Body of pancreas (tissue), 4 donors: Measurements from ENCODE around the gene TOM1L1.

Experiments
- CTCF ChIP-seq, 7 experiments: fragments of 450-650 bp in 4 of 7; fragments of 200-600 bp in 3 of 7; sonication (generic) in 3 of 7; IDR thresholded peaks; one replicate each; pipeline ENCODE4 v1.5.1; 2016 to 2019; ENCODE audit warnings: antibody characterized with exemption in 7 of 7
- POLR2A ChIP-seq, 3 donors: fragments of 450-650 bp; IDR thresholded peaks; one replicate each; pipeline ENCODE4 v1.6.1; 2016; ENCODE audit warnings: antibody characterized with exemption in 3 of 3, mild to moderate bottlenecking in 2 of 3

- TF ChIP-seq CTCF (IDR thresholded peaks at IDR 0.05) (no peak), POLR2A (IDR thresholded peaks at IDR 0.05) (no peak)
These were observed 89.5 kb downstream of the TOM1L1 start for GRCh38 chr17:54990118-54990517.
